Common myeloid progenitor, CD34-positive (primary cell): ENCODE data around the gene OPN1MW.
"Not testable (repeated sequence)": the region's sequence is repeated elsewhere in the genome, so short reads cannot be mapped to it uniquely, and the experiment has no call there.

Source experiments
- CTCF ChIA-PET: fragments of 350-600 bp; sonication (Branson Sonifier 250); formaldehyde crosslinking; loops from one replicate; lab custom pipeline; 2021; ENCODE audit warnings: antibody characterized with exemption; lab: Charles Lee
- POLR2A ChIA-PET: fragments of 350-600 bp; sonication (Branson Sonifier 250); formaldehyde crosslinking; loops from one replicate; lab custom pipeline; 2021; ENCODE audit warnings: antibody characterized with exemption; lab: Charles Lee
- DNase-seq, 3 donors: peaks; one replicate each; pipeline versions ENCODE4 v3.0.0 to v3.0.0-alpha.2; 2013
- H3K27ac ChIP-seq, 2 experiments: 1 replicate in 1 of 2; 2 replicates in 1 of 2; pipeline ENCODE4 v1.7.0; 2013; ENCODE audit warnings: inconsistent platforms in 2 of 2, low read length in 2 of 2, mild to moderate bottlenecking in 2 of 2, low read depth in 1 of 2, moderate library complexity in 1 of 2; ENCODE audit not compliant: severe bottlenecking in 2 of 2, insufficient read depth in 1 of 2, poor library complexity in 1 of 2
- H3K27me3 ChIP-seq, 5 experiments: replicated peaks in 2 of 5; 1 replicate in 3 of 5; 2 replicates in 2 of 5; pipeline versions ENCODE4 v1.6.1 to v1.7.0; 2013; ENCODE audit warnings: low read length in 4 of 5, mild to moderate bottlenecking in 2 of 5, moderate library complexity in 2 of 5, inconsistent platforms in 1 of 5; ENCODE audit not compliant: insufficient read depth in 5 of 5, control insufficient read depth in 4 of 5
- H3K36me3 ChIP-seq, 4 experiments: 1 replicate in 2 of 4; 2 replicates in 2 of 4; pipeline versions ENCODE4 v1.6.1 to v1.7.0; 2013; ENCODE audit warnings: low read length in 3 of 4, control low read depth in 1 of 4, mild to moderate bottlenecking in 1 of 4; ENCODE audit not compliant: control insufficient read depth in 4 of 4, insufficient read depth in 4 of 4
- H3K4me1 ChIP-seq, 4 experiments: 1 replicate in 3 of 4; 2 replicates in 1 of 4; pipeline versions ENCODE4 v1.6.1 to v1.7.1; 2013; ENCODE audit warnings: low read length in 3 of 4, mild to moderate bottlenecking in 3 of 4, control low read depth in 1 of 4, inconsistent platforms in 1 of 4, moderate library complexity in 1 of 4; ENCODE audit not compliant: control insufficient read depth in 4 of 4, insufficient read depth in 4 of 4; ENCODE audit errors: control extremely low read depth in 1 of 4
- H3K4me3 ChIP-seq, 7 experiments: 1 replicate in 4 of 7; 2 replicates in 3 of 7; pipeline versions ENCODE4 v1.5.1 to v1.7.0; 2013; ENCODE audit warnings: mild to moderate bottlenecking in 7 of 7, low read length in 6 of 7, moderate library complexity in 6 of 7, inconsistent platforms in 2 of 7, low read depth in 2 of 7, control low read depth in 1 of 7; ENCODE audit not compliant: insufficient read depth in 4 of 7, control insufficient read depth in 1 of 7; ENCODE audit errors: extremely low read depth in 1 of 7
- H3K9me3 ChIP-seq, 5 experiments: 1 replicate in 4 of 5; 2 replicates in 1 of 5; pipeline versions ENCODE4 v1.6.1 to v1.7.1; 2013; ENCODE audit warnings: low read length in 4 of 5, mild to moderate bottlenecking in 2 of 5, inconsistent platforms in 1 of 5, low read depth in 1 of 5, moderate library complexity in 1 of 5; ENCODE audit not compliant: control insufficient read depth in 4 of 5, insufficient read depth in 2 of 5; ENCODE audit errors: control extremely low read depth in 1 of 5
- WGBS: methylation state at CpG from one replicate; pipeline ENCODE4 v1.1.5; 2013; ENCODE audit not compliant: insufficient coverage; 5-methylcytosine and 5-hydroxymethylcytosine counted together

The OPN1MW gene

DNA sequence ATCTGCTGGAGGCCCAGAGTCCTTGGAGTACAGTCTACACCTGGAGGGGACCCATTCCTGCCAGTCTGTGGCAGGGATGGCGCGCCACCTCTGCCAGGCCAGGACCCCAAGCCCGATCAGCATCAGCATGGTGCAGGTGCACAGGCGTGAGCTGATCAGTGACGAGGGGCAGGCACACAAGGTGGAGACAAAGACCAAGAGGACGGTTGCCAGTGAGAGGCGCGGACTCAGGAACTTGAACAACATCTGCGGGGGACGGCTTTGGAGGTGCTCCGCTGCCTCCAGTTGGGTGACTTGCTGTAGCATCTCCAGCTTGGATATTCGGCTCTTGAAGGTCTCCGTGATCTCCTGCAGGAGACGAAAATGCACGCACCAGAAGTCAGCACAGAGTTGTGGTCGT is 51.2 kb downstream of the OPN1MW start:
- DNase-seq, H3K4me1 ChIP-seq, H3K9me3 ChIP-seq, H3K27ac ChIP-seq, H3K27me3 ChIP-seq, H3K36me3 ChIP-seq, H3K4me3 ChIP-seq, POLR2A ChIA-PET, CTCF ChIA-PET: not testable (repeated sequence)
- WGBS: no CpG with 5 or more reads among the region's 16 CpGs

DNA sequence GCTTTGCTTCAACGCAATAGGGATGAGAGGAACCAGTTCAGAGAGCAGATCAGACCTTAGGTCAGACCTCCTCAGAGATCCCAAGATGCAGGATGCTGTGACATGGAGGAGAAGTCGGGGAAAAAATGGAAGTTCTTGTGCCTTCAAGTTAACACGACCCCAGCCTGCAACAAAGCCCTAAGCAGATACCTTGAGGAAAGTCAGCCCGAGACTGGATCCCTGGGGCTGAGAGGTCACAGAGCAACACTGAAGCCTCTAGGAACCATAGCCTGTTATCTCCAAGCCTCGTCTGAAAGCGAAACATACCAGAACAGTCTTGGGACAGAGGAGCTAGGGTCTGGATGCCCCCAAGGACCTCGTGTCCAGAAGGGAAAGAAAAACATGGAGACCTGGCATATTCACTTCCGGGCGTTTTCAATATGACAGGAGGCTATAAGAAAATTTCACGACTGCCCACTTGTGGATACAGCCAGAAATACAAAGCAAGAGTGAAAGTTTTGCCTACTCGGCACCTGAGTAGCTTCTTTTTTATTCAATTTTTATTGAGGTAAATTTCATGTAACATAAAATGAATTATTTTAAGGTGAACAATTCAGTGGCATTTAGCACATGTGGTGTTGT is 56.7 kb downstream of the OPN1MW start:
- POLR2A ChIA-PET, H3K27ac ChIP-seq, H3K4me3 ChIP-seq, H3K36me3 ChIP-seq, CTCF ChIA-PET, H3K27me3 ChIP-seq, DNase-seq, H3K9me3 ChIP-seq, H3K4me1 ChIP-seq: not testable (repeated sequence)
- 80% methylated on average over 1 of the region's 11 CpGs for WGBS

DNA sequence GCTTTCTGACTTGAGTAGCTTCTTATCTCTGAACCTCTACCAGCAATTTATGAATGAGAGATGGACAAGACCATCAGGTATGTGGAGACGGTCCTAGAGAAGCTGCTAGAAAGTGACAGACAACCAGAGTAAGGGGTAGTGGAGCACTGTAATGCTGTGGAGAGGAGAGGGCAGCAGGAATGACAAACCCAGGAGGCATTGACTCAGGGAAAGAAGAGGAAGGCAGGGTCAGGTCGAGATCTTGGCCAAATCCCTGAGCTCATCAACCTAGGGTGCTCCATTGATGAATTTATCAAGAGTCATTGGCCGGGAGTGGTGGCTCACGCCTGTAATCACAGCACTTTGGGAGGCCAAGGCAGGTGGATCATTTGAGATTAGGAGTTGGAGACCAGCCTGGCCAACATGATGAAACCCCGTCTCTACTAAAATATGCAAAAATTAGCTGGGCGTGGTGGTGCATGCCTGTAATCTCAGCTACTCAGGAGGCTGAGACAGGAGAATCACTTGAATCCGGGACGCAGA is 57.6 kb downstream of the OPN1MW start:
- H3K4me1 ChIP-seq, CTCF ChIA-PET, H3K36me3 ChIP-seq, DNase-seq, H3K27ac ChIP-seq, POLR2A ChIA-PET, H3K27me3 ChIP-seq, H3K4me3 ChIP-seq, H3K9me3 ChIP-seq: not testable (repeated sequence)
- 83% methylated on average over 3 of the region's 8 CpGs for WGBS
